IPS-NIHi11 (cell line): ENCODE results near the gene PRXL2B.
"Not testable (repeated sequence)": the region's sequence is repeated elsewhere in the genome, so short reads cannot be mapped to it uniquely, and the experiment has no call there.

Experiments used
- DNase-seq: peaks from one replicate; pipeline ENCODE4 v3.0.0; 2012; ENCODE audit warnings: mixed read lengths, low spot score

The PRXL2B gene, protein sequence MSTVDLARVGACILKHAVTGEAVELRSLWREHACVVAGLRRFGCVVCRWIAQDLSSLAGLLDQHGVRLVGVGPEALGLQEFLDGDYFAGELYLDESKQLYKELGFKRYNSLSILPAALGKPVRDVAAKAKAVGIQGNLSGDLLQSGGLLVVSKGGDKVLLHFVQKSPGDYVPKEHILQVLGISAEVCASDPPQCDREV

DNA sequence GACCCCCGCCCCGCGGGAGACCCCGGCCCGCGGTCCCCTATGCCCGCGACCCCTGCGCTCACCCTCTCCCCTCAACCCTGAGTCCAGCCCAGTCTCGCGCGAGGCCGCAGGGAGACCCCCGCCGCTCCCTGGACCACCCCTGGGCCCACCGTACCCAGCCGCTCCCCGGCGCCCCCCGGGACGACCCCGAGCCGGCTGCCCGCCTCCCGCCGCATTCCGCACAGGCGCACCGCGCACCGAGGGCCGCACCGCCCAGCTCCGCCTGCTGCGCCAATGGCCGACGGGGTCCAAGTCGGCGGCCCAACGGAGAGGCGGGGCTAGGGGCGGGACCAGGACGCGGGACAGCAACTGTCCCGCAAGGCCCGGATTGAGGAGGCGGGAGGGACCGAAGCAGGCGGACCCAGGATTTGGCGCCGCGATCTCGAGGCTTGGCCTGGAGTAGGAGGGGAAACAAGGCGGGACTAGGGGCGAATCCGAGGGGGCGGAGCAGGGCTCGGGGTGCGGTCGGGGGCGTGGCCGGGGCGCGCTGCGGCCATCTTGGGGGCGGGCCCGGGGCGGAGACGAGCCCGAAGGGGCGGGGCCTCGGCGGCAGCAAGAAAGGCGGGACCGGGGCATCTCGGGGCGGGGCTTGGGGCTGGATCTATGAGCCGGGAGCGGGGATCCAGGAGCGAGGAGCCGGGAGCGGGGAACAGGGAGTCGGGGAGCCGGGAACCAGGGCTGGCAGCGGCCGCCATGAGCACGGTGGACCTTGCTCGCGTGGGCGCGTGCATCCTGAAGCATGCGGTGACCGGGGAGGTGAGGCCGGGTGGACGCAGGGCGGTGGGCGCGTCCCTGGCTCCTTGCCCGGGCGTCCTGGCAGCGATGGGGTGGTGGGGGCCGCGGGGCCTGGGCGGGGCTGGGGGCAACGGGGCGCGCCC, at the start of gene PRXL2B:
Gene PRXL2B, plus strand, starts transcription at position 624 of the 917 bp plus-strand sequence. Its CDS starts 109 bp downstream, at position 733.
- peak; percentile 100 for DNase-seq

DNA sequence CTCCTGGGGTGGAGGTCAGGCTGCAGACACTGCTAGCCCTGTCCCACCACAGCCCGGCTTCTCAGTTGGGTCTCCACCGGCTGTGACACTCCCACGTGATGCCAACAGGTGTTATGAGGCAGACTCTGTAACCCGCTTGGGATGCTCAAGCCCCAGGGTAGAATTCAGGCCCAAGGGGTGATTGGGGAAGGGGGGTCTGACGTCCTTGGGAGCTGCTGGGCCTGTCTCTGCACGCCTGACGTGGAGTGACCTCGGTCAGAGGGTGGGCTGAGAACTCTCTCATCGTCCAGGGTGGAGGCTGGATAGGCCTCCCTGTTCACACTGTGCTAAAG, 48.8 kb upstream of the PRXL2B start:
- no peak for DNase-seq

DNA sequence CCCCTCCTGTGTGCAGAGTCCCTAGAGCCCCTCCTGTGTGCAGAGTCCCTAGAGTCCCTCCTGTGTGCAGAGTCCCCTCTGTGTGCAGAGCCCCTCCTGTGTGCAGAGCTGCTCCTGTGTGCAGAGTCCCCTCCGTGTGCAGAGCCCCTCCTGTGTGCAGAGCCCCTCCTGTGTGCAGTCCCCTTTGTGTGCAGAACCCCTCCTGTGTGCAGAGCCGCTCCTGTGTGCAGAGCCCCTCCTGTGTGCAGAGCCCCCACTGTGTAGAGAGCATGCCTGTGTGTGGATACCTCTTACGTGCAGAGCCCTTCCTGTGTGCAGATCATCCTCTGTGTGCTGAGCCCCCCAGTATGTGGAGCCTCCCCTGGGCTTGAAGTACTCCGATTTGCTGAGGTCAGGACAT, 48.2 kb upstream of the PRXL2B start:
- no peak for DNase-seq

DNA sequence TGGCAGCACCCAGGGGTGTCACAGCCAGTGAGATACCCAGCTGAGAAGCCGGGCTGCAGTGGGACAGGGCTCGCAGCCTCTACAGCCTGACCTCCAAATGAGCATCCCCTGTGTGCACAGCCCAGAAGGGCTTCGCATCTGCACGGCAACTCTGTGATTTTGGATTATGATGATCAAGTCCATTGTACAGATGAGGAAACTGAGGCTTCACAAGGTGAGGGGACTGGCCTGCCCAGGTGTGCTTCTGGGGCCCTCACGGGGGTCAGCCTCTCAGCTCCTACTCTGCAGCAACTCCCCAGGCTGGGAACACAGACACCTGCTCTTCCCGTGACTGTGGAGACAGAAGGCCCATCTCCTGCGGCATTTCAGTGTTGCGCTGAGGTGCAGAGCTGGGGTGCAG, 47.7 kb upstream of the PRXL2B start:
- no peak for DNase-seq

DNA sequence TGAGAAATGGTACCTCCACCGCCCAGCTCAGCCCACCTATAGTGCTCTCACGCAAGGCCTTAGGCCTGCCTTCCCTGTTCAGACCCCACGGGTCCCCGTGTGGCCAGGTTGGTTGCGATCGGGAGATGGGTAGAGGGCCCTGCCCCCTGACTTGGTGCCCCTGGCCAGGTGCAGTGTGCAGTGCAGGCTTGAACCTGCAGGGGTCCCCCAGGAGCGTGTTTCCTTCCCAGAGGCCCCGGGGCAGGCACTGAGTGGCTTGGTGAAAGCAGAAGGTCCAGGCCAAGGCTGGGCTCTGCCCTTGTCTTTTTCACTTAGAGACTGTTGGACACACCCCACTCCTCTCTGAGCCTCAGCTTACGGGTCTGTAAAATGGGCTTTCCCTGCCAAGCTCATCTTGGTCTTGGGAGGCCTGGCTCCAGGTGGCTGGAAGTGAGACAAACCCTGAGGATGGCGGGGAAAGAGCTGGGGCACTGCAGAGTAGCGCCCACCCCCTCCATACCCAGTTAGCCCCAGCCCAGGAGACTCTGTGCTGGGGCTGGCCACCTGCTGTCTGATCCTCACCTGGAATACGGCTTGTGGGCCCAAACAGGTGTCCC, 47.2 kb upstream of the PRXL2B start:
- DNase-seq: no peak

DNA sequence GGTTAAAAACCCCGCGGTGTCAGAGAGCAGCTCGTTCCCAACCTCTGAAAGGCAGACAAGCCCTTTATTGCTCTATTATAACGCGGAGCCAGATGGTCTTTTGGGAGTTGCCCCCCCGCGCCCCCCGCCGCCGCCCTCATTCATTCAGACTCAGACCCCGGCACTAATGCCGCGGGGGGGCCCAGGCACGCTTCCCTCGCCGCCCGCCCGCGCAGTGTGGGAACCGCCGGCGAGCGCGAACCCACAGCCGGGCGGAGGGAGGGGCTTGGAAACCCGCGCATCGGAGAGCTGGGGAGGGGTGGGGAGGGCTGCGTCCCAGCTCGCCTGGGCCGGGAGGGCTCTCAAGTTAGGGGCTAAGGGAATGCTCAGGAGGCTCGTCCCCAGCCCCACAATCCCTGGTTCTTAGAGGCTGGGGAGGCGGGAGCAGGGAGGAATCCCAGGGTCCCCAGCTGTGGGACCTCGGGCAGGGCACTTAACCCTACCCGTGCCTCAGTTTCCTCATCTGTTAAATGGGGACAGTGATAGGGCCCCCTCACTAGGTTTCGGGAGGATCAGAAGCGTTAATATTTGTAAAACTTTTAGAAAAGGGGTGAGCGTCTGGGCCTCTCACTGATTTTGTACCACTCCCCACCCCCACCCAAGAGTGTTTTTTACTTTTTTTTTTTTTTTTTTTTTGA, 45.6 kb upstream of the PRXL2B start:
- no peak for DNase-seq

DNA sequence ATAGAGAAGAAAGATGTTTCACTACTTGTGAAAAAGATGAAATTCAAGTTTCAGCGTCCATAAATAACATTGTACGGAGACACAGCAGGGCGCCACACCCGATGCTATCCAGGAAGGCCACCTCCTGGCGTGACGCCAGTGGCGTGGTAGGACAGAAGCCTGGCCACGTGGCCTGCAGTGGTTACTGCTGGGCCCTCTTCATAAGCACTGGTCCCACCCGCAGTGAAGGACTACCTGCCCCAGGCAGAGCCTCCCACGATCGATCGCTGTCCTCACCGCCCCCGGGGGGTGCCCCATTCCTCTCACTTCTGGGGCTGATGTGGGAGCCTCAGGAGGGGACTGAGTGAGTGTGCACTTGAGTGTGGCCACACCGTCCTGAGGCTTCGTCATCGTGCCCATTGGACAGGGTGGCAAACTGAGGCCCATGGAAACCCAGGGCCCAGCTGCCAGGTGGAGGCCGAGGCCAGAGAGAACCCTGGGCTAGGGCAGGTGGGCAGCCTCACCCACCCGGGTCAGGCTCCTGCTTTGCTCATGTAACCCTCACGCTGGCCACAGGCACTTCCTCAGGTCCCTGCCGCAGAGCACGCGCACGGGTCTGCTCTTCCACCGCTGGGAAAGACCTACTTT, 44.8 kb upstream of the PRXL2B start:
- no peak for DNase-seq

DNA sequence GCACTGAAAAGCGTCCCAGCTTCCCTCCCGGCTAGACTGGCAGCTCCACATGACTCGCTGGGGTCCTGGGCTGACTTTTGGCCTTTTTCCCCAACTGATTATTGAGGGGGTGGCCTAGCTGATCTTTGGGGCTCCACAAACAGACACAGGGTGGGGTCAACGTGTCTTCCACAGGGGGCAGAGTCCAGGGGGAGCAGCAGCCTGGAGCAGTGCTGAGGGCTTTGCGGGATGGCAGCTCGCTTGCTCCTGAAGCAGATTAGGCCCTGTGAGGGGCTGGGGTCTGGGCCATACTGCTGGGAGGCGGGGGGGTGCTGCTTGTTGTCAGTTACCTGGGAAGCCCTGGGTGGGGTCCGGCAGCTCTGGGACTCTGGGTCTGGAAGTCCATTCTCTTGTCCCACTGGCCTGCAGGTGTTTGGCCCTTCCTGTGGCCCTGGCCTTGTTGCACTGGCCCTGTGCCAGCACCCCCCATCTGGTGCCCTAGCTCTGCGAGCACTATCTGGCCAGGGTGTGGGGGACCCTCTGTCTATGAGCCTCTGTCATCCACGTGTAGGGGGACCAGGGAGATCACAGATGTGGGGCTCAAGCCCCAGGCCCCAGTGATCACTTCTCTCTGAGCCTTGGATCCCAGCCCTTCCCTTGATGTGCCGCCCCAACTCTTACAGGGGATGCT, 44.2 kb upstream of the PRXL2B start:
- DNase-seq: no peak

DNA sequence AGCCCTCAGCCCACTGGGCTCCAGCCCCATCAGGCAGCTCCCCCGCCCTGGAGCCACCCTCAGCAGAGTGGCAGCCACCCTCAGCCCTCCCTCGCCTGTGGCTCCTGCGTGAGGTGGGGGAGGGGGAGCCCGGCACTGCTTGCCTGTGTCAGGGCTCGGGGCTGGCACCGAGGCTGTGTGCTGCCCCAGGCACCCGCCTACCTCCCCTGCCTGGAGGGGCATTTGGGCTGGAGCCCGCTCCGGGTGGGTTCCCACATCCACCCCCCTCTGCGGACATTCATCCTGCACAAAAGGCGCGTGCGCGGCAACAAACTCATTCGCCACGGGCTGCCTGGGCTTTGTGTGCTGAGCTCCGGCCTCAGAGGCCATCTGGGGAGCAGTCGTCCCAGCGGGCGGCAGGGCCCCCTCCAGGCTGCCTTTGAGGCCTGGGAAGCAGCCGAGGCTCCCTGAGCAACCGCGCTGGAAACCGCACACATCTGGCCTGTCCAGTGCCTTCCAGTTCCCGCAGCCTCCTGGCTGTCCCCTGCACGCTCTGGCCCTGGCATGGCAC, 43.0 kb upstream of the PRXL2B start:
- no peak for DNase-seq

DNA sequence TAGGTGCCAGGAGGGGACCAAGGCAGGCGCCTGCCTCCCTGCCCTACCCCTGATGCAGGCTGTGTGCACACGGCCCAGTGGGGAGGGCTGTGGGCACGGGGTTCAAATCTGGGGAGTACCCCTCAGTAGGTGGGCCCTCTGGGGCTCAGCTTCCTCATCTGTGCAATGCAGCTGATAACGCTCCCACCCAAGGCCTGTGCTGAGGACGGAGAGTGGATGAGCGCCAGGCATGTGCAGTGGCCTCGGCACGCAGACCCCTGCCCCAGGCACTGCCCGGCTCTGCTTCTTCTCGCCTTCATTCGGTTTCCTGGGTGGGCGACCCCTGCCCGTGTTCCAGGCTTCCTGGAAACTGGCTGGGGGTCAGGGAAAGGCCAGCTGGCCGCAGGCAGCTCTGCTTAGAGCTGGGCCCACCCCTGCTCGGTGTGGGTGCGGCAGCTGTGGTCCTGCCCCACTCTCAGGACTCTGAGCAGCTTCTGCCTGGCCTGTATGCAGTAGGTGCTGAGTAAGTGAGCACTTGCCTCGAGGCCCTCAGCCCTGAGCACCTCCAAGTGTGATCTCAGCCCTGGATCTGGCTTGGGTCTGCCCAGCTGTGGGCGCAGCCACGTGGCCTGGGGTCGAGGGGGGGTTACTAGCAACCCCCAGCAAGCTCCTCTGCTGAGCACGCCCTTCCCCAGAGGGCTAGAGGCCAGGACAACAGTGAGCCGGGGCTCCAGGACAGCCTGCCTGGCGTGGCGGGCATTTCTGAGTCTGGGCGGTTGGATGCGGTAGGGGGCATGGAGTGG, 42.3 kb upstream of the PRXL2B start:
- DNase-seq: no peak

DNA sequence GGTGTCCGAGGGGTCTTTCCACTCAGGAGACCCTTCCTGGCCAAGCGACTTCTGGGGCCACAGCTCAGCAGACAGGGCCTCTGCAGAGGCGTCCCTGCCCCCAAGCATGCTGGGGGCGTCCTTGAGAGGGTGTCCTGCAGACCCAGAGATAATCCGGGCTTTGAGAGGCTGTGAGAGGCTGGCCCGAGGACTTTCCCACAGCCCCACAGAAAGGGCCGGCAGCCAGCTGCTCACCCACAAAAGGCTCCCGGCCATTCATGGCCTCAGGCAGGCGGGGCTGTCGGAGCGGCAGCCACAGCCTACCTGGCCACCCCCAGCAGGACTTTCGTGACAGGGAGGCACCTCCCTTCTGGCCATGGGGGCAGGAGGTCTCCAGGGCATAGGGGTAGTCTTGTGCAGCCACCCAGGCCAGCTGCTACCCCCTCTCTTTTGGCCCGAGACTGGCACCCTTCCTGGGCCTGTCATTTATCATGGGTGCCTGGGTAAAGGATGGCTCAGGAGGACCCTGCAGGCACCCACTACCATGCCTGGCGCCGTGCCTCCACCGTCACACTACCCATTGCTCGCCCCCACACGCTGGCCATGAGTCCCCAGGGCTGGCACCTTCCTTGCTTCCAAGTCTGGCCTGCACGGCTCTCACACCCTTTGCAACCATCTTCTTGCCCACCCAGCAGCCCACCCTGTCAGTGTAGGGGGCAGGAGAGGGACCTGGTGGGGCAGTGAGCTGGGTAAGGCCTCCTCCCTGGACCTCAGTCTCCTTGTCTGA, 41.5 kb upstream of the PRXL2B start:
- DNase-seq: no peak

DNA sequence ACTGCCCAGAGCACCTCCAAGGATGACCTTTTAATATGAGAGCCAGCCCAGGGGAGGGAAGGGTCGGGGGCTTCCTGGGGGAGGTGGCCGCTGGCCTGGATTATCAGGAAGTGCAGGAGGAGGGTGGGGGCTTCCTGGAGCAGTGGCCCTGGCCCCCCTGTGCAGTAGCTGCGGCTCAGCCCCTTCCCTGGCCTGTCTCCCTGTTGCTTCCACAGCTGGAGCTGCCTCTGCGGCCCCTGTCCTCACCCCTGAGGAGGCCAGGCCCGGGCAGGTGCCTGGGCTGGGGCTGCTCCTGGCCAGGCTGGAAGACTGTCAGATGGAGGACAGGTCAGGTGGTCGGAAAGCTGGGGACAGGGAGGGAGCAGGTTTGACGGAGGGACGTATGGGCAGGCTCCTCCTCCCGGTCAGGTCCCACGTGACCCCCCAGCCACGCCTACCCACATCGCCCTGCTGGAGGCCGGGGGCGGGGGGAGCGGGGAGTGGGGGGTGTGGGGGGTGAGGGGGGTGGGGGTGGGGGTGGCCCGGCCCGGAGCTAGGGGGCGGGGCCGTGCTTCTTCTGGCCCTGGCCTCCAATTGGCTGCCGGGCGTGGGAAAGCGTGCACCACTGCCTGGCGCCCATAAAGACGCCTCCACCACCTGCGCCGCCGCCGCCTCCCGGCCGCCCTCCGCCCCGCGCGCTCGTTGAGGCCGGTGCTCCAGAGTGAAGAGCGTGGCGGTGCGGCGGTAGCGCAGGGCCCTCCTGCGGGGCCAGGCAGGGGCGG, 40.6 kb upstream of the PRXL2B start:
- DNase-seq: peak; percentile 92

DNA sequence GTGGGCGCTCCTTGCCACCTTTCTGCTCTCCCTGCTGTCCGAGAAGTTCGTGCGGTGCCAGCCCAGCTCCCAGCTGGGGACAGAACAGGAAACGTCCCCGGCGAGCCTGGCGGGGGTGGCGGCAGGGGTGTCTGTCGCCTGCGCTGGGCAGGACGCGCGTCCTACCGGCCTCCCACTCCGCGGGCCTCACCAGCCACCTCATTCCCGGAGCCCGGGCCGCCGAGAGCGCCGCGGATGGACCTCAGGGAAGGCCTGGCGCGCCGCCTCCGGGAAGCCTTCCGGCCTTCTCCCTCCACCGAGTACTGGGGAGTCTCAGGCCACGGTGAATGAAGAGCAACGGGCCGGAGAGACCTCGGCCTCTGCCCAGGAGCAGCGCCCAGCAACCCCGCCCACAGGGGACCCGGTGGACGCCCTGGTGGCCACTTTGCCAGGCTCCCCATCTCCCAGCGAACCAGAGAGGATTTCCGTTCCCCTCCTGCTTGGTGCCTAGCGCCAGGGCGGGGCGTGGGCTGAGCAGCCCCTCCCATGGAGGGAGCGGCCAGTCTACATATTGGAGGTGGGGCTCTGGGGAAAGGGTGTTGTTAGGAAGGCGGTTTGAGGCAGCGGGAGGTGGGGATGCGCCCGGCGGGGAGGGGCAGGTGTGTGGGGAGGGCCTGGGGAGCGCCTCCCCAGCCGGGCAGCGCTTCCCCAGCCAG, 39.9 kb upstream of the PRXL2B start:
- peak; percentile 87 for DNase-seq

DNA sequence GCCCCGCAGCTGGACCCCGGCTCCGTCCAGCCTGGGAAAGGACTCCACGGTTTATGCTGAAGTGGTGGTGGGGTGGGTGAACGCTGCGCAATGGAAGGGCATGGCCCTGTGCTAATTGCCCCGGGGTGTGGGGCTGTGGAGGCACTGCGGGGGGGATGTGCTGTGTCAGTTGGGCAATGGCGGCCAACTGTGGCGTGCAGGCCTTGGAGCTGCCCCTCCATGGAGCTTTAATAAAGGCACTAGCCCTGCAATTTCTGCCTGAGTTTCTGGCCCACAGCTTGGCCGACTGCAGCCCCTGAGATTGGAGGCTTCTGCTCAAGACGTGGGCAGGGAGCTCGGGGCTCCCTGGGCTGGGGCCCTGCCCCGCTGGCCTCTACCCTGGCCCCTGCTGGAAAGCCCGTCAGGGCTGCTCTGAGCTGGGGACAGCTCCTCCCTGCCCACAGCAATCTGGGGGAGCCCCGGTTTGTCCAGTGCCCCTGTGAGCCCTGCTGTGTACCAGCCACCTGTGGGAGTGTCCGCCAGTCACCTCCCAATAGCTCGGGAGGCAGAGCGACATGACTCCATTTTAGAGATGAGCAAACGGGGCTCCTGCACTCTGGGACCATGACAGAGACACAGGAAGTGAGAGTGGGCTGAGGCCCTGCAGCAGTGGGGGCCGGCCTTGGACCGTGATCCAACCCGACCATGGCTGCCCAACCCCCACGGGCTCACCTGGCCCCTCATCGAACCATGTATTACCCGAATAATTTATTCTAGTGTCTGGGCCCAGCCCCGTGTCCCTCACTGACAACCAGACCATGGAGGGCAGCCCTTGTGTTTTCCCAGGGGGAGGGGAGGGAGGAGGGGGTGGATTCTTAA, 39.1 kb upstream of the PRXL2B start:
- no peak for DNase-seq

DNA sequence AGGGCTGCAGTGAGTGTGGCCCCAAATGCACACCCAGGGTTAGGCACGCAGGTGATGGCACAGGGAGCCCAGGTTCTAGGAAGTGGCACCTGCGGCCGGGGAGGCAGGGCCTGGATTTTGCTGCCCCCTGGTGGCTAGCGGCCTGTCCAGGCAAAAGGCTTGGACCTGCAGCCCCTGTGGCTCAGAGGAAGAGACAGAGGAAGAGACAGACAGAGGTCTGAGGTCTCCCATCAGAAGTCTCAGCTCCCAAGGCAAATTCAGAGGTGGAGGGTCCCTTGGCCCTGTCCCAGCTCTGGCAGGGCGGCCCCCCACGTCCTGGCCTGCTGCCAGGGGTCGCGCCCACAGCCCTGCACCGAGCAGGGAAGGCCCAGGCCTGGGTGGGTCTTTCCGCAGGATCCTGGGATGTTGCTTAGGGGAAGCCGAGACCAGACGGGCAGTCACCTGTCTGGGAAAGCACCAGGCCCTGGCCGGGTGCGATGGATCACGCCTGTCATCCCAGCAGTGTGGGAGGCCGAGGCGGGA, 38.4 kb upstream of the PRXL2B start:
- peak; percentile 85 for DNase-seq

DNA sequence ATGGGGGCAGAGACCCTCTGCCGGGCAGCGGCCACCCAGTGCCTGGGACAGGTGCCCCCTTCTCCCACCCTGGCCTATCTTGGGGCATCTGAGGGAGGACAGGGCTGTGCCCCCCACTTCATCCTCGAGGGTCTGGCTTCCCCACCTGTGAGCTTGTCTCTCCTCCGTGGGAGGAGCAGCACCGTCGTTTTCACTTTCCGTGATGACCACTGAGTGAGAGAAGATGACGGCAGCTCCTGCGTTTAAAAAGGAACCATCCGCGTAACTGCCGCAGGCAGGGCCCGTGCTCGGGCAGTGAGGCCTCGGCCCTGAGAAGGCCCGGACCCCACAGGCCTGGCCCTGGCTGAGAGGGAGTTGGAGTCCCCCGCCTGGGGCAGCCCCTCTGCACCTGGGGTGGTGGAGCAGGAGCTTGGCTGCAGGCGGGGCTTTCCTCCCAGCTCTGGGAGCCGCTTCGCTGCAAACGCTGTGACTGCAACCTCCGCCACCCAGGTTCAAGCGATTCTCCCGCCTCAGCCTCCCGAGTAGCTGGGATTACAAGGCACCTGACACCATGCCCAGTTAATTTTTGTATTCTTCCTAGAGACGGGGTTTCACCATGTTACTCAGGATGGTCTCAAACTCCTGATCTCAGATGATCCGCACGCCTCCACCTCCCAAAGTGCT, 37.1 kb upstream of the PRXL2B start:
- not testable (repeated sequence) for DNase-seq
